GM12878 (cell line): ENCODE data around the gene GPR68. TPM values are rescaled to one million over a fixed set of nuclear protein-coding genes. Genes with fewer than 3 reads are reported as not detected.

Source experiments
- ATAC-seq: fragments of 200-7000 bp; cut with Tn5 transposase; 3 replicates; pipeline ENCODE4 v1.9.1; 2020; ENCODE audit warnings: mild to moderate bottlenecking, moderate library complexity
- BruUV-seq: library from RNA; stranded (reverse); fragments of 400-500 nt; replicated peaks from 2 replicates; lab custom pipeline; 2021; lab: Mats Ljungman, UMichigan
- CTCF ChIA-PET: fragments of 300-600 bp; sonication (Branson Sonifier 250); formaldehyde crosslinking; extraction: SDS; loops from one replicate; lab custom pipeline; 2021; ENCODE audit warnings: inconsistent platforms; lab: Yijun Ruan, JAX
- POLR2A ChIA-PET: fragments of 350-600 bp; formaldehyde crosslinking; extraction: SDS; loops from one replicate; lab custom pipeline; 2021; ENCODE audit warnings: inconsistent platforms; lab: Charles Lee
- RAD21 ChIA-PET: fragments of 300-600 bp; sonication (Branson Sonifier 250); formaldehyde crosslinking; loops from one replicate; lab custom pipeline; 2023; ENCODE audit warnings: antibody characterized with exemption; ENCODE audit not compliant: unreplicated experiment; lab: Charles Lee
- SMC1A ChIA-PET: fragments of 300-600 bp; sonication (Branson Sonifier 250); formaldehyde crosslinking; loops from one replicate; lab custom pipeline; 2023; ENCODE audit not compliant: unreplicated experiment, uncharacterized antibody; lab: Charles Lee
- DNase-seq: peaks from one replicate; pipeline ENCODE4 v3.0.0-alpha.2; 2011; ENCODE audit warnings: low read depth, low spot score
- FAIRE-seq: peaks from 3 replicates; lab custom pipeline; 2011; peaks lifted over from hg19 to GRCh38; lab: Jason Lieb, UNC
- H2AFZ ChIP-seq: 2 replicates; pipeline ENCODE4 v1.6.0; 2011; ENCODE audit warnings: low read depth, low read length, control low read depth; ENCODE audit not compliant: control insufficient read depth
- H3K27ac ChIP-seq: 2 replicates; pipeline ENCODE4 v1.5.1; 2011; ENCODE audit warnings: control low read depth; ENCODE audit not compliant: control insufficient read depth, insufficient read depth
- H3K27me3 ChIP-seq, 2 experiments: replicated peaks in 1 of 2; 2 replicates each; pipeline versions ENCODE4 v1.6.0 to v1.6.1; 2011; ENCODE audit warnings: low read length in 1 of 2; ENCODE audit not compliant: control insufficient read depth in 2 of 2, insufficient read depth in 2 of 2
- H3K36me3 ChIP-seq, 2 experiments: 2 replicates each; pipeline ENCODE4 v1.5.1; 2011; ENCODE audit warnings: low read length in 1 of 2; ENCODE audit not compliant: control insufficient read depth in 2 of 2, insufficient read depth in 2 of 2
- H3K4me1 ChIP-seq: 2 replicates; pipeline ENCODE4 v1.6.1; 2011; ENCODE audit warnings: mild to moderate bottlenecking, low read length, moderate library complexity, mixed read lengths; ENCODE audit not compliant: control insufficient read depth, insufficient read depth
- H3K4me2 ChIP-seq: 2 replicates; pipeline ENCODE4 v1.6.0; 2011; ENCODE audit warnings: control low read depth; ENCODE audit not compliant: control insufficient read depth, insufficient read depth
- H3K4me3 ChIP-seq: fragments of 200-600 bp; sonication (generic); 2 replicates; pipeline ENCODE4 v1.5.1; 2016
- H3K79me2 ChIP-seq: 2 replicates; pipeline ENCODE4 v1.6.0; 2011; ENCODE audit warnings: low read length; ENCODE audit not compliant: control insufficient read depth, insufficient read depth
- H3K9ac ChIP-seq: 2 replicates; pipeline ENCODE4 v1.8.0; 2011; ENCODE audit warnings: low read length, control low read depth, mixed read lengths; ENCODE audit not compliant: control insufficient read depth, insufficient read depth
- H3K9me3 ChIP-seq: replicated peaks from 3 replicates; pipeline ENCODE4 v1.5.1; 2011; ENCODE audit warnings: mild to moderate bottlenecking, low read length; ENCODE audit not compliant: control insufficient read depth, insufficient read depth
- H4K20me1 ChIP-seq: 2 replicates; pipeline ENCODE4 v1.6.0; 2011; ENCODE audit not compliant: control insufficient read depth, insufficient read depth
- BCL3 ChIP-seq: IDR thresholded peaks from 2 replicates; pipeline ENCODE4 v1.6.1; 2011; ENCODE audit warnings: borderline replicate concordance, low read depth, mild to moderate bottlenecking, moderate library complexity, low read length; ENCODE audit not compliant: insufficient read depth, poor library complexity, severe bottlenecking
- CHD1 ChIP-seq: IDR thresholded peaks from 2 replicates; pipeline ENCODE4 v1.6.1; 2012; ENCODE audit warnings: low read depth, low read length, improper control_type of control experiment
- ETV6 ChIP-seq, 2 experiments: fragments of 450-650 bp in 1 of 2; IDR thresholded peaks in 1 of 2; conservative IDR thresholded peaks in 1 of 2; 2 replicates each; pipeline ENCODE4 v1.6.1; 2014; ENCODE audit warnings: antibody characterized with exemption in 1 of 2, borderline replicate concordance in 1 of 2, low read depth in 1 of 2, mild to moderate bottlenecking in 1 of 2, moderate library complexity in 1 of 2
- GATAD2B ChIP-seq: fragments of 450-650 bp; conservative IDR thresholded peaks from 2 replicates; pipeline ENCODE4 v1.6.1; 2017; ENCODE audit warnings: low read depth, mild to moderate bottlenecking, moderate library complexity
- KAT2A ChIP-seq: conservative IDR thresholded peaks from 2 replicates; pipeline ENCODE4 v1.6.1; 2011; ENCODE audit warnings: low read depth, low read length; ENCODE audit not compliant: control insufficient read depth
- NFYB ChIP-seq: IDR thresholded peaks from 2 replicates; pipeline ENCODE4 v1.6.1; 2011; ENCODE audit warnings: low read depth, mild to moderate bottlenecking, low read length, improper control_type of control experiment, moderate library complexity; ENCODE audit not compliant: insufficient read depth
- RCOR1 ChIP-seq: conservative IDR thresholded peaks from 2 replicates; pipeline ENCODE4 v1.6.1; 2012; ENCODE audit warnings: low read depth, low read length, improper control_type of control experiment
- RELA ChIP-seq: fragments of 450-650 bp; IDR thresholded peaks from 2 replicates; pipeline ENCODE4 v1.8.0; 2014; ENCODE audit warnings: borderline replicate concordance; ENCODE audit not compliant: partially characterized antibody
- SUZ12 ChIP-seq: fragments of 200-600 bp; sonication (generic); IDR thresholded peaks from one replicate; pipeline ENCODE4 v1.6.1; 2018; ENCODE audit warnings: antibody characterized with exemption, mild to moderate bottlenecking; ENCODE audit not compliant: unreplicated experiment
- WGBS: methylation state at CpG from one replicate; pipeline ENCODE4 v1.1.6; 2016; ENCODE audit warnings: low lambda C conversion rate; ENCODE audit not compliant: insufficient replicate concordance, insufficient coverage; ENCODE audit errors: missing lambda C conversion rate; 5-methylcytosine and 5-hydroxymethylcytosine counted together
- in situ Hi-C: fragments of 300-500 bp; cut with MboI; formaldehyde crosslinking; loops from 9 replicates; pipeline ENCODE4 v1.14.3; 2018; ENCODE audit warnings: mixed read lengths
- intact Hi-C: fragments of 100-400 bp; cut with micrococcal nuclease; formaldehyde crosslinking; loops from one replicate; pipeline ENCODE4 v1.14.2; 2022; ENCODE audit not compliant: unreplicated experiment
- polyA plus RNA-seq, 11 experiments: library from polyadenylated mRNA; depleted of rRNA in 4 of 11; unstranded in 6 of 11; stranded (reverse) in 5 of 11; fragments of >200 nt; fragmentation: Nextera tagmentation in 4 of 11; fragmentation: Illumina TruSeq in 1 of 11; extraction: Ambion mirVana in 4 of 11; extraction: Trizol in 1 of 11; gene quantifications; 1 replicate in 1 of 11; 2 replicates in 10 of 11; pipeline versions ENCODE4 v1.2.1 to v1.2.3, GENCODE V29; 2011 to 2016; ENCODE audit warnings: inconsistent platforms in 2 of 11, missing spikeins in 2 of 11, low read depth in 1 of 11
- total RNA-seq, 4 experiments: library from RNA; depleted of rRNA in 3 of 4; stranded (reverse); fragments of >200 nt in 3 of 4; fragmentation: Illumina TruSeq in 1 of 4; extraction: Trizol in 1 of 4; gene quantifications; 2 replicates each; pipeline versions ENCODE4 v1.2.1 to v1.2.3, GENCODE V29; 2013 to 2021

GPR68 gene
- total and polyA plus RNA-seq, 10 of the 15 experiments (the other 5 are each of a cell fraction or from before 2014, with no cell fraction given): 0.06 to 3.4 (median 1.8) TPM

GRCh38 chr14:91225025-91225424, 19.5 kb downstream of the GPR68 start:
- in situ Hi-C loops: no loop called here
- no peaks in the 10 kb centered on the region for H4K20me1 ChIP-seq
- H2AFZ ChIP-seq: no peak overlapping the region
- no peak overlapping the region for H3K9ac ChIP-seq
- ChIA-PET CTCF (no interaction called here), RAD21 (no interaction called here), POLR2A (no interaction called here), SMC1A (interaction anchor here (1.0 to 5.7 kb wide), 2 partner anchors 26 to 51 kb away, joined by 3 to 81 read pairs; no protein-coding TSS in a partner anchor)
- no peaks in the 10 kb centered on the region for H3K9me3 ChIP-seq
- no peak overlapping the region for H3K4me3 ChIP-seq
- peaks cover 38% of the 10 kb centered on the region for H3K4me1 ChIP-seq
- 98% methylated on average over 7 of the region's 7 CpGs for WGBS
- FAIRE-seq (no peak), DNase-seq (no peak), ATAC-seq (no peak)
- no peaks in the 10 kb centered on the region for H3K79me2 ChIP-seq
- intact Hi-C loops: no loop called here
- H3K27ac ChIP-seq: no peak overlapping the region
- no peak for TF ChIP-seq CHD1
- TF ChIP-seq NFYB: no peak
- no peak for TF ChIP-seq RELA
- no peak for TF ChIP-seq BCL3
- TF ChIP-seq GATAD2B: no peak
- no peak for TF ChIP-seq RCOR1
- no peak for TF ChIP-seq KAT2A
- no peak for TF ChIP-seq SUZ12
- TF ChIP-seq ETV6 (conservative IDR thresholded peaks at IDR 0.05 in 1 of 2, IDR thresholded peaks at IDR 0.05 in 1 of 2; ENCODE audit: borderline replicate concordance in 1 of 2, low read depth in 1 of 2): no peak
- H3K27me3 ChIP-seq: no peaks in the 10 kb centered on the region
- H3K36me3 ChIP-seq: peaks cover 3 to 9% of the 10 kb centered on the region in 2 experiments
- BruUV-seq: no TSS peak
- no peak overlapping the region for H3K4me2 ChIP-seq
